NB4 (cell line): Measurements from ENCODE around the gene DHX16.

ENCODE experiments used
- DNase-seq: peaks from one replicate; pipeline ENCODE4 v3.0.0; 2010; ENCODE audit warnings: low read depth
- H3K4me3 ChIP-seq: one replicate; pipeline ENCODE4 v1.5.1; 2011; ENCODE audit warnings: mild to moderate bottlenecking, low read depth, low read length, moderate library complexity
- MYC ChIP-seq: IDR thresholded peaks from 2 replicates; pipeline ENCODE4 v1.6.1; 2011; ENCODE audit warnings: low read depth, low read length
- POLR2A ChIP-seq: IDR thresholded peaks from 2 replicates; pipeline ENCODE4 v1.6.1; 2011; ENCODE audit warnings: mild to moderate bottlenecking; ENCODE audit not compliant: insufficient read length; ENCODE audit errors: extremely low read depth
- TF ChIP-seq, protein P1 (sequence below): IDR thresholded peaks from one replicate; pipeline ENCODE4 v1.5.1; 2012; ENCODE audit warnings: low read depth, low read length
- TF ChIP-seq, protein P2 (sequence below): IDR thresholded peaks from 2 replicates; pipeline ENCODE4 v1.6.1; 2011; ENCODE audit warnings: low read depth, low read length

DHX16 gene

DNA sequence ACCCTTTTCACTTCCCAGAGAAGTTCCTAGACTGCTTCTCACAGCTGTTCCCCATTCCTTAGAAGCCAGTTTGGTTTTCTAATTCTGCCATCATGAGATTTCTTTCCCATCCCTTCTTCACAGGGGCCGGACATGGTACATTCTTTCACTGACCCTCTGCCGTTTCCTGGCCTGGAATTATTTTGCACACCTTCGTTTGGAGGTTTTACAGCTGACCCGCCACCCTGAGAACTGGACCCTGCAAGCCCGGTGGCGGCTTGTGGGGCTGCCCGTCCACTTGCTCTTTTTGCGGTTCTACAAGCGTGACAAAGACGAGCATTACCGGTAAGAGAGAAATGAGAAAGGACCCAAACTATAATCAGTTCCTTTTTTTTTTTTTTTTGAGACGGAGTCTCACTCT lies 21.7 kb downstream of the DHX16 start:
- DNase-seq, result no peak
- no peak overlapping the region for H3K4me3 ChIP-seq
- TF ChIP-seq POLR2A (no peak), MYC (no peak)
- TF ChIP-seq, protein P1, sequence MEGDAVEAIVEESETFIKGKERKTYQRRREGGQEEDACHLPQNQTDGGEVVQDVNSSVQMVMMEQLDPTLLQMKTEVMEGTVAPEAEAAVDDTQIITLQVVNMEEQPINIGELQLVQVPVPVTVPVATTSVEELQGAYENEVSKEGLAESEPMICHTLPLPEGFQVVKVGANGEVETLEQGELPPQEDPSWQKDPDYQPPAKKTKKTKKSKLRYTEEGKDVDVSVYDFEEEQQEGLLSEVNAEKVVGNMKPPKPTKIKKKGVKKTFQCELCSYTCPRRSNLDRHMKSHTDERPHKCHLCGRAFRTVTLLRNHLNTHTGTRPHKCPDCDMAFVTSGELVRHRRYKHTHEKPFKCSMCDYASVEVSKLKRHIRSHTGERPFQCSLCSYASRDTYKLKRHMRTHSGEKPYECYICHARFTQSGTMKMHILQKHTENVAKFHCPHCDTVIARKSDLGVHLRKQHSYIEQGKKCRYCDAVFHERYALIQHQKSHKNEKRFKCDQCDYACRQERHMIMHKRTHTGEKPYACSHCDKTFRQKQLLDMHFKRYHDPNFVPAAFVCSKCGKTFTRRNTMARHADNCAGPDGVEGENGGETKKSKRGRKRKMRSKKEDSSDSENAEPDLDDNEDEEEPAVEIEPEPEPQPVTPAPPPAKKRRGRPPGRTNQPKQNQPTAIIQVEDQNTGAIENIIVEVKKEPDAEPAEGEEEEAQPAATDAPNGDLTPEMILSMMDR, result no peak
- TF ChIP-seq, protein P2, sequence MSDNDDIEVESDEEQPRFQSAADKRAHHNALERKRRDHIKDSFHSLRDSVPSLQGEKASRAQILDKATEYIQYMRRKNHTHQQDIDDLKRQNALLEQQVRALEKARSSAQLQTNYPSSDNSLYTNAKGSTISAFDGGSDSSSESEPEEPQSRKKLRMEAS, result no peak

DNA sequence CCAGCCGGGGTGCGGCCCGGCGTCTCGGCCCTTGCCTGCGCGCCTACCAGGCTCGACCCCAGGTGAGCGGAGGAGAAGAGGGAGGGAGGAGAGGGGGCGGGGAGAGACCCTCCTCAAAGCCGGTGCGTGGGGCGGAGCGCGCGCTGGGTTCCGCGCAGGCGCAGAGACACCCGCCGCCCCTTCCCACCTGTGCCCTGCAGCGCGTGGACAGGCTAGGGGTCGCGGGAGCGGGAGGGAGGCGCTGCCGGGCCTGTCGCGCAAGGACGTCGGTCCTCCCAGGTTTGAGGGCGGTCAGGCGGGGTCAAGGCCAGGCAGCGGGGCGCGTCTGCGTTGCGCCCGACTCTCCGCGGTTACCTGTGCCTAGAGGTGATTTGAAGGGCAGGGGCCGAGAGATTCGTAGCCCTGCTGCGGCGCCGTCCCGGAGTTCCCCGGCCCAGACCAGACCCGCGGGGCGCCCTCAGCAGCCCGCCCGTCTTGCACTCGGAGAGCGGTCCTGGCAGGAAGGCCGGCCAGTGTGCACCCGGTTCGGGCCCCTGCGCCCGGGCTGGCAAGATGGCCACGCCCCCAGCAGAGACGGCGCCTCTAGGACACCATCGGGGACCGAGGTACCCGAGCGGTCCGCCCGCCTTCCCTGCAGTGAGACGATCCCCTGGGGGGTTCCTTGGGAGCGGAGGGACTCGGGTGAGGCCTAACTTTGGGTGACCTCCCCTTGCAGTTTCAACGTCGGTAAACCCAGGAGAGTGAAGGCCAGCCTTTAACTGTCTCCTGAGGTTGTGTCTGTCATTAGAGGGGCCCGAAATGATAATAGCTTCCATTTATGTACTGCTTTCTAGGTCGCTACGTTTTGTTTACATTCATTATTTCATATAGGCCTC lies 25.3 kb downstream of the DHX16 start:
- peak; percentile 92 for DNase-seq
- TF ChIP-seq MYC (peak; percentile 34), POLR2A (peak; percentile 70)
- TF ChIP-seq, protein P2, result peak; percentile 38; the same call in 1 of the 2 replicates
- TF ChIP-seq, protein P1, result no peak

GRCh38 chr6:30646450-30647241 lies 26.2 kb downstream of the DHX16 start, which contains the start of gene C6orf136:
C6orf136 (plus strand) TSS chr6:30647133; CDS start chr6:30647232, 99 bp downstream.
- TF ChIP-seq MYC, result no peak
- TF ChIP-seq POLR2A, result no peak
- TF ChIP-seq, protein P2, result peak; percentile 29; the same call in 1 of the 2 replicates

More for the DNA sequence above, 25.3 kb downstream of the DHX16 start:
- peak overlapping the region; percentile 78 for H3K4me3 ChIP-seq

DNA sequence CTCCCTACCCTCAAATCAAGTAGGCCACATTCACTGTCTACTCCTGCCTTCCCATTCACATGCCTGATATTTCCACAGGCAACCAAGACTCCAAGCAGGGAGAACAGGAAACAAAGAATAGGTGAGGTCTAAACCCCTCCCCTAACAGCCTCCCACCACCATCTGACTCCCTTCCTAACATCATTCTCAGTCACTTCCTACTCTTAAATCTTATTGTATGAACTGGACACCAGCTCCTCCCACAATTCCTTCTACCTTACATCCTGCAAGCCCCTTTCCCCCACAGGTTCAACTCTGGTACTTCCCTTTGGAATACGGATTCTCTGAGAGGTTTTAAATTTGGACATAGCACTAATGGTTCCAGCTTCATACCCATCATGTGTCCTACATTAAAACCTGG lies 26.8 kb downstream of the DHX16 start:
- peak overlapping the region; percentile 60 for H3K4me3 ChIP-seq

More at GRCh38 chr6:30646450-30647241, 26.2 kb downstream of the DHX16 start, which contains the start of gene C6orf136:
- peak; percentile 96 for DNase-seq
- peak within 1 kb of the TSS; percentile 78 for H3K4me3 ChIP-seq

DNA sequence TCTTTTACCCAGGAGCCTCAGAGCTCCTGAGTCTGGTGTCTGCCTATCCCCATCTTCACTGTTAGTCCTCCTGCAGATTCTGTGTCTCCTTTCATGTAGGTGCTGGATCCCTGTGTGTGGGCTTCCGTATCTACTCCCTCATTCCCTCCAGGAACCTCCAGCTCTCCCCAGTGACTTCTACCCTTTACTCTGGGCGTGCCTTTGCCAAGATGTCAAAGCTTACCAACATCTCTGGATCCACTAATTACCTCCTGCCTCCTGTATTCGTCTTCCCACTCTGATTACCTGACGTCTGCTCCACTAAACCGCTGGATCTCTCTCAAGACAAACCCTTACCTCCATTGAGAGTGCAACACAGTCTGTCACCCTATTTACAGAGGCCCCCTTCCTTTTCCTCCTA lies 28.0 kb downstream of the DHX16 start:
- no peak for DNase-seq
- TF ChIP-seq MYC (no peak), POLR2A (no peak)
- TF ChIP-seq, protein P1, result no peak
- TF ChIP-seq, protein P2, result no peak
- no peak overlapping the region for H3K4me3 ChIP-seq

More for the DNA sequence above, 26.8 kb downstream of the DHX16 start:
- TF ChIP-seq, protein P1, result no peak
- TF ChIP-seq, protein P2, result no peak
- TF ChIP-seq POLR2A (no peak), MYC (no peak)
- DNase-seq, result no peak

DNA sequence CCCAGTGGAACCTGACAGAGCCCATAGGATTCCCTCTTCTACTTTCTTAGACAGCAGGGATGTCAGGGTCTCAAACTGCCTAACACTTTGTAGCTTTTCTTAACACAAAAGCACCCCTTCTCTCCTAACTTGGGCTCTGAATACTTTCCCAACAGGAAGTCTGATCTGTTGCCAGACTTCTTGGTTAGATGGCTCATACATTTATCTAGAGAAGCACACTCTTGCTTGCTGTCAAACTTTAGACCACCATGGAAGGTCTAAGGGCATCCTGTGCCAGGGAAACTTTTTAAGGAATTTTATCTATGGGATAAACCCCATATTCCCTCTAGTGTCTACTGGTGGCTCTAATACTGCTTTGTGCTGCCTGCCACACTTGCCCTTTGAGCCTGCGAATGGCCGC lies 29.1 kb downstream of the DHX16 start:
- DNase-seq, result no peak
- TF ChIP-seq MYC, result no peak
- TF ChIP-seq, protein P2, result no peak
- TF ChIP-seq, protein P1, result no peak
- H3K4me3 ChIP-seq, result no peak overlapping the region
